NCI-H128 (cell line): ENCODE results near the gene DPYD.
A peak's percentile ranks its signal among the peaks of the same experiment; 100 is the strongest.

Source experiments
- DNase-seq: peaks from one replicate; lab custom pipeline; 2025; ENCODE audit not compliant: unreplicated experiment; lab: John Stamatoyannopoulos, UW

The DPYD gene

GRCh38 chr1:97721221-97721620, 199.6 kb downstream of the DPYD start:
- DNase-seq = no peak

DNA sequence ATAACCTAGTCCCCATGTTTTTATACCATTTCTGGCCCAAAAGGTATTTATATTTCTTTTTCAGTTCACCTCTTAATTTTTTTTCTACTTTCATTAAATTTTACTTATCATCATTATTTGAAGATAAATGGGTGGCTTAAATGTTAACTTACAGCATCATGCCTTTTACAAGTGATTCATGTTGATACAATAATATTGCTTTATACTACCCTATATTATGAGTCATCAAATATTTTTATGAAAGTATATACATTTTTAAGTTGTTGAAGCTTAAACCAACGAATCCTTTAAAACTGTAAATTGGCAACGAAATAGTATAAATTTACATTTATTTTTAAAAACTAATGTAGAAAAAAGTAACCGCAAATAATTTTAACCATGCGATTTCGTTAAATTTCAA, 207.9 kb downstream of the DPYD start:
- DNase-seq = no peak

GRCh38 chr1:97711858-97712257, 209.0 kb downstream of the DPYD start:
- DNase-seq = no peak

GRCh38 chr1:97693601-97694000, 227.2 kb downstream of the DPYD start:
- no peak for DNase-seq

DNA sequence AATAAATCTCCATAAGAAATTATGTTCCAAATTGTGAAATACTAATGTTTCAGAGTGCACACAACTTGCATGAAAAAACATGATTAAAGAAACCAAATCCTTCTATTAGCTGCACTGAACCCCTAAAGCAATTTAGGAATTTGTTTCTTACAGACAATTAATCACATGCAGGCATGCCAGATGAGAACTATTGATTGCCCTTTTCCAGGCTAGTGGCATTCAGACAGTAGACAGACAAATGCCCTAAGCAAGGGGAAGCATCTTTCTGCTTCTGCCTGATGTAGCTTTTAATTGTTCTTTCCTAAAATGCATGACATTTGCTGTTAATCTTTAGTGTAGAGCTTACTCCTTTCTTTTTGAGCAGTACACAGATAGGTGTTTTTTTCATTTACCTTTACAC, 229.5 kb downstream of the DPYD start:
- no peak for DNase-seq

DNA sequence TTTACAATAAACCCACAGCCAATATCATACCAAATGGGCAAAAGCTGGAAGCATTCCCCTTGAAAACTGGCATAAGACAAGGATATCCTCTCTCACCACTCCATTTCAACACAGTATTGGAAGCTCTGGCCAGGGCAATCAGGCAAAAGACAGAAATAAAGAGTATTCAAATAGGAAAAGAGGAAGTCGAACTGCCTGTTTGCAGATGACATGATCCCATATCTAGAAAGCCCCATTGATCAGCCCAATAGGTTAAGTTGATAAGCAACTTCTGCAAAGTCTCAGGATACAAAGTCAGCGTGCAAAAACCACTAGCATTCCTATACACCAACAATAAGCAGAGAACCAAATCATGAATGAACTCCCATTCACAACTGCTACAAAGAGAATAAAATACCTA, 235.5 kb downstream of the DPYD start:
- DNase-seq = no peak

DNA sequence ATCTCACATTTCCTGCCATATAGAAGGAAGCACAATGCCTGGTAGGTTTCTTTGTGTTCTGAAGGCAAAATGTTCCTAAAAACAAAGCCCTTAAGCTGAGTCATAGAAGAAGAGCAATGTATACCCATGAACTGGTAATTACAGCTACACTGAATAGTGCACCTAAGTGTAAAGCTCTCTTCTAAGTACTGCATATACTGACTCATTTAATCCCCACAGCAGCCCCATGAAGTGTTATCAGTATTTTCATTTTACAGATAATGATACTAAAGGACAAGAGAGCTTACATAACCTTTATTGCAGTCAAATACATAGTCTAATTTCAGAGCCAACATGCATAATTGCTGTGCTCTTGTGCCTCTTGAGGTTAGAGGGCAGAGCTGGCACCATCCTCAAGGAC, 239.9 kb downstream of the DPYD start:
- peak; percentile 66 for DNase-seq

DNA sequence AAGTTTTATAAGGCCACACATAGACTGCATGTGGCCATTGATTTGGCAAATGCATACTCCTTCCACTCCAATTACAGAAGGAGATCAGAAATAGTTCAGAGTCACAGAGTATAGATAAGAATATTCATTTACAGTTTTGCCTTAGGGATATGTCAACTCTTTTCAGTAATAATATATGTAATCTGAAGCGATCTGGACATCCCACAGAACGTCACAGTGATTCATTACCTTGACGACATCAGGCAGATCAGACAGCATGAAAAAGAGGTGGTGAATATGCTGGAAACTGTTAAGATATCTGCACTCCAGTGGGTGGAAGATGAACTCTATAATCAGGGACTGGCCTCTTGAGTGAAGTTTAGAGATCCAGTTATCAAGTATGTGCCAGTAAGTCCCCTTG, 240.4 kb downstream of the DPYD start:
- DNase-seq = no peak

- no peak for DNase-seq
Observed at GRCh38 chr1:97677702-97678101, 243.1 kb downstream of the DPYD start.

DNA sequence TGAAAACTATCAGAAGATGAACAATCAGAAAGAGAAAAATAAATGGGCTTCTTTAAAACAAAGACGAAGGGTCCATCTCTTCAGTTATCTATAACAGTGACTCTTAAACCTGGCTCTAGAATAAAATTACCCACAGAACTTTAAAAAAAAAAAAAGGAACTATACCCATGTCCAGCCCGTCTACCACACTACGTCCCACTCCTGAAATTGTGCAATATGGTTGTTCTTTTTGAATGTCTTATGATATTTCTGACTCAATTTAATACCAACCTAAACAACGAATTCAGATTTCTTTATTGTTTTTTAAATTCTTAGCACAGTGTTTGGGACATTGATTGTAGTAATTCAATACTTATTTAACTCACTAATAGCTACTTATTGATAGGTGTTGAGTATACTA, 246.3 kb downstream of the DPYD start:
- no peak for DNase-seq

- DNase-seq = no peak
Observed at GRCh38 chr1:97668945-97669344, 251.9 kb downstream of the DPYD start.

DNA sequence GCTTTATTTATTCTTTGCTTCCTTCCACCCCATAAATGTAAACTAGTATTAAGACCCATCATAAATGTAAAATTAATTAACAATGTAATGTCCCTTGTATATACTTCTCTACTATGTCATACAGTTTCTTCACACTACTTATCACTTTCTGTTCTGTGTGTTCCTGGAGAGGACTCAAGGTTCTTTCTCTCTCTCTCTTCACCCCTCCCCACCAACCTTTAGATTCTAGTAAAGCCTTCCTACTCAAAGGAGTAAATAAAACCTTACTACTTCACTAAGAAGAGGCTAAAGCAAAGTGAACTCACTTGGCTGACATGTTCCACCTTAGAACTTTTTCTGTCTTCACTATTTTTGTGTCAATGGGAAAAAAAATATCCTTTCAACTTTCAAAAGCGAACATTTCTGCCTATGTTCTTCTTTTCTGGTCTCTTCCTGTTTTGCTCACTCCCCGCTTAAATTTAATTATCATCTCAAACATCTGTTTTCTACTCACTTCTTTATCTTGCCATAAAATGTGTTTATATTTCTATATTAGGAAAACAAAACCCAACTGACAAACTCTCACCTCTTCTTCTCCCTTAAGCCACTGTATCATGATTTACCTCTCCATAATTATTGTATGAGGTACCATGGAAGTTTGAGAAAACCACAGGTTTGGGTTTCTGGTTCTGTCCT, 260.3 kb downstream of the DPYD start:
- DNase-seq = no peak

GRCh38 chr1:97654876-97655585, 265.8 kb downstream of the DPYD start:
- DNase-seq = no peak

- no peak for DNase-seq
Observed at GRCh38 chr1:97651250-97651649, 269.6 kb downstream of the DPYD start.

DNA sequence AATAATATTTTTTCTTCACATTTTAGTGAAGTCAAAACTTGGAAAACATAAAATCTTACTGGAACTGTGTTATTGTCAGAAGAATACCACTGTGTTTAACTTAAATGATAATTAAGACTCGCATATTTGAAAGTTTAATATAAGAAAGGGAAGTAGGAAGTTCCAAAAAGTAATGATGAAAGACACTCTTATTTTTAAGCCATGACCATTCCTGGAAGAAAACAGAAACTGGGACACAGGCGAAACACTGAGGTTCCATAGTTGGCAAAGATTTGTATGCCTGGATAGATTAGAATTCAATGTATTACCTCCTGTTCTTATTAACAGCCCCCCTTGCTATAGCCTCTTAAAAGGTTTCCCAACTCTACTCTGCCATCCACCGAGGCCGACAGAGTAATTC, 271.2 kb downstream of the DPYD start:
- no peak for DNase-seq

GRCh38 chr1:97647776-97648175, 273.1 kb downstream of the DPYD start:
- DNase-seq = no peak

- no peak for DNase-seq
Observed at GRCh38 chr1:97646071-97646470, 274.8 kb downstream of the DPYD start.

DNA sequence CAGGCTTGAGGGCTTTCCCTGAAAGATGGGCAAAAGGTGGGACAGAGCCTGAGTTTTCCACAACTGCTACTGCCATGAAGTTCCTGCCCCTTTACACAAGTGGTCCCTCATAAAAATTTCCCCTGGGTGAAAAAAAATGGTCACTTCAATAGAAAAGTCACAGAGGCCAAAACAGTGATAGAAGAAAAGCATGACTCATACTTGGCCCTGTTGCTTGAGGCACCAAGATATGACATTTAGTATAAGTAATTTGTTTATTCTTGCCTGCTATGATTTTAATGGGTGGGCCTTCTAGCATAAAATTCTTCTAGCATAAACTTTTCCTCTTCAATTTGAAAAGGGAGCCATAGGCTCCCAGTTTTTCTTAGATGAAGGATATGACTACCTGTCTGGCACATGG, 280.2 kb downstream of the DPYD start:
- no peak for DNase-seq

- DNase-seq = no peak
Observed at GRCh38 chr1:97636941-97637340, 283.9 kb downstream of the DPYD start.

DNA sequence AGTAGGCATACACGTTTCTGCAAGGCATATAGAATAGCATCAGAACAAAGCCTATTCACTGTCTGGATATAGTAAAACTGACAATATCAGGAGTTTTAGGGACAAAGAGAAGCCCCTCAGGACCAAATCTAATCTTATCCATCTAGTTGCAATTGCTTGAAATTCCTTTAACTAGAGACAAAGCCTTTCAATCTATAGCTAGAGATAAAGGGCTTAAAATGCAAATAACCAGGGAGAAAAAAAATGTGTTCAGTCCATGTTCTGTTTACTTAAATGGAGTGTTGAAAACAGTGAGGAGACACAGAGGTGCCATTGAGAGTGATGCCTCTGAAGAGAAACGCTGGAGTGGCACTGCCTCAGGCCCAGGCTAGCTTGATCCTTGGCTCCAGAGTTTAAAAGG, 286.1 kb downstream of the DPYD start:
- no peak for DNase-seq

GRCh38 chr1:97632776-97633175, 288.1 kb downstream of the DPYD start:
- no peak for DNase-seq

DNA sequence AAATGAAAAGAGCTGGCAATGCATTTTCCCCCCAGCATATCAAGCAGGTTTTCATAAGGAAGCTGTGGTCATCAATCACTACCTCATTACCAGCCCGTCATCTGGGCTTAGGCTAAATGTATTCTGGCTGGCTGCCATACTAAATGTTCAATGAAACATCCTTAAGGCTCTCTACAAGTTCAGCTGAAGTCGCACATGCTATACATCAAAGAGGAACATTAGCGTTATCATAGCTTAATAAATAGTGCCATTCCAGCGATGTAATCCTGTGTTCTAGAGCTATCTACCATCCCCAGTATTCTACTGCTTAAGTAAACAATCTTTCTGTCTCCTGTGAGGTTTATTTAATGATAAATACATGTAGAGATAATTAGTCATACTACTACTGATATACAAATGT, 288.8 kb downstream of the DPYD start:
- peak; percentile 25 for DNase-seq

GRCh38 chr1:97630948-97631347, 289.9 kb downstream of the DPYD start:
- peak; percentile 83 for DNase-seq
